Endometrial microvascular endothelial cells (primary cell): ENCODE data around the gene COG5. TPM values are rescaled to one million over a fixed set of nuclear protein-coding genes. Genes with fewer than 3 reads are reported as not detected.

Experiments
- in situ Hi-C: cut with HindIII; loops from 2 replicates; pipeline ENCODE4 v1.10.0; 2017; ENCODE audit warnings: low sequenced_read_pairs, low pct_unique_long_range_greater_than_20kb; ENCODE audit errors: inconsistent ontology term
- total RNA-seq: library from RNA; depleted of rRNA; stranded (reverse); fragments of >200 nt; gene quantifications from one replicate; pipeline ENCODE4 v1.2.3, GENCODE V29; 2015; ENCODE audit errors: inconsistent ontology term

The COG5 gene
- total RNA-seq, 1 donor from 2014 or later = 36.4 TPM

DNA sequence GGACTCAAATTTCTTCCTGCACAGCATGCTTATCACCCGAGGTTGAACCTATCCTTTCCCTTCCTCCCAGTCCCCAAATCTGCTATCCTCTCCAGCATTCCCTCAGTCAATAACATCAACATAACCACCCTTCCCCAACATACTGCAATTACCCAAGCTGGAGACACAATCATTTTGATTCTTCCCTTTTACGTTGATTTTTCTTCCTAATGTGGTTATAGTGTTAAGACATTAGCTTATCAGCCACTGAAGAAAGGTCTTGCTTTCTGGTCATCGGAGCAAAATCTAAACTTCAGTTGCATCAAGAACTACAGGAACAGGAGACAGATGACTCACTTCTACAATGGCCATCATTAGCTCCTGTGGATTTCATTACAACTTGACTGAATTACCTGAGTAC is 398.4 kb downstream of the COG5 start:
- in situ Hi-C loops = loop anchor here (25.0 kb wide), 1 partner anchor 378 kb away; no protein-coding TSS in a partner anchor

- in situ Hi-C loops = loop anchor here (25.0 kb wide), 1 partner anchor 377 kb away; no protein-coding TSS in a partner anchor
Measured at GRCh38 chr7:107164092-107164491, 399.6 kb downstream of the COG5 start.

GRCh38 chr7:107162475-107162874 is 401.2 kb downstream of the COG5 start:
- in situ Hi-C loops = loop anchor here (25.0 kb wide), 1 partner anchor 375 kb away; no protein-coding TSS in a partner anchor

GRCh38 chr7:107161415-107161814 is 402.3 kb downstream of the COG5 start:
- in situ Hi-C loops = loop anchor here (25.0 kb wide), 1 partner anchor 374 kb away; no protein-coding TSS in a partner anchor

DNA sequence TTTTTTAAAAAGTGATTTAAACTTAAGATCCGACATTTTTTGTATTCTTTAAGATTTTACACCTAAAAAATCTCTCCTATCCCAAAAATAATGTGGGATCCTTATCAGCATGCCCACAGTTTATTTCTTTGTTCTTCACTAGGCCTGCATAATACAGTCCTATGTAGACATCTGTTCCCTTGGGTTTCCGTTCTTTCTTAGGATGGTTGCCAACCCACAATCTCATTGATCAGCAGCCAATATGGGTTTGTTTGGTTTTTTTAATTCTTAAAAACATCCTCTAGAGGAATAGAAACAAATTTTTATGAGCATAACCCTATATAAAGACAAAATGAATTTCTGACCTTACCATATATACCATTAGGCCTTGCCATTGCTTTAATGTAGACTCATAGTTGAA is 403.3 kb downstream of the COG5 start:
- in situ Hi-C loops = loop anchor here (25.0 kb wide), 1 partner anchor 373 kb away; no protein-coding TSS in a partner anchor

DNA sequence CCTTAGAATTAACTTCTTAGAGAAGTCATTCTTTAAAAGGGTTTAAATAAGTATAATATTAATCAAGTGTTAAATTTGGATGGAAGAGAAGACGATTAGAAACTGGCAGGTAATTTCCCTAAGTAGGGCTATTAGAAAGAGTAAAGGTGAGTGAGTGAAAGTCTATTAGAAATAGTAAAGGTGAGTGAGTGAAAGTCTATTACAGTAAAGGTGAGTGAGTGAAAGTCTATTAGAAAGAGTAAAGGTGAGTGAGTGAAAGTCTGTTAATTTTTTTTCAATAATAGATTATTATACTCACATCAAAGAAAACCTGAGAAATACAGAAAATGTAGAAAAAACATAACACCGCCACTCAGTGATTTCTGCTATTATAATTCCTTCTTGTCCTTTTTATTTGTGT is 405.7 kb downstream of the COG5 start:
- in situ Hi-C loops = loop anchor here (25.0 kb wide), 1 partner anchor 371 kb away; no protein-coding TSS in a partner anchor

- in situ Hi-C loops = loop anchor here (25.0 kb wide), 1 partner anchor 370 kb away; no protein-coding TSS in a partner anchor
Measured at GRCh38 chr7:107157091-107157490, 406.6 kb downstream of the COG5 start.

DNA sequence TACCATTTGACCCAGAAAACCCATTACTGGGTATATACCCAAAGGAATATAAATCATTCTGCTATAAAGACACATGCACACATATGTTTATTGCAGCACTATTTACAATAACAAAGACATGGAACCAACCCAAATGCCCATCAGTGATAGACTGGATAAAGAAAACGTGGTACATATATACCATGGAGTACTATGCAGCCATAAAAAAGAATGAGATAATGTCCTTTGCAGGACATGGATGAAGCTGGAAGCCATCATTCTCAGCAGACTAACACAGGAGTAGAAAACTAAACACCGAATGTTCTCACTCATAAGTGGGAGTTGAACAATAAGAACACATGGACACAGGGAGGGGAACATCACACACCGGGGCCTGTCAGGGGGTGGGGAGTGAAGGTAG is 408.0 kb downstream of the COG5 start:
- in situ Hi-C loops = loop anchor here (25.0 kb wide), 1 partner anchor 368 kb away; no protein-coding TSS in a partner anchor

GRCh38 chr7:107154826-107155225 is 408.9 kb downstream of the COG5 start:
- in situ Hi-C loops = loop anchor here (5.0 to 25.0 kb wide), 2 partner anchors 208 to 368 kb away; no protein-coding TSS in a partner anchor

DNA sequence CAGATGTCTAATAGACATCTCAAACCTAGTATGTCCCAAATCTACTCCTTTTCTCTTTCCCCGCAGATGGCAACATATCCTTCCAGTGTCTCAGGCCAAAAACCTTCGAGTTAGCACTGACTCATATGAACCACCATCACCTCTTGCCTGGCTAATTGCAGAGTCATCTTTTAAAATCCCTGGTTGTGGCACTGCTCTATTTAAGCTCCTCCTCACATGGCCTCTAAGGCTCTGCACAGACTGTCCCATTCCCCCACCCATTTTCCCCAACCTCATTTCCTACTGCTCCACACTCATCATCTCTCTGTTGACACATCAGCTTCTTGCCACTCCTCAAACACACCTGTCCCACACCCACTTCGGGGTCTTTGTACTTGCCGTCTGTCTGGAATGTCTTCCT is 411.7 kb downstream of the COG5 start:
- in situ Hi-C loops = loop anchor here (5.0 to 25.0 kb wide), 2 partner anchors 205 to 365 kb away; no protein-coding TSS in a partner anchor

Other genes starting within 250 kb of the COG5 start
- not detected for gene GPR22, start 93.9 kb downstream of the COG5 start, total RNA-seq
- gene DUS4L, start 51 bp upstream of the COG5 start, total RNA-seq = 17.6 TPM
- gene BCAP29, start 16.3 kb upstream of the COG5 start, total RNA-seq = 311 TPM
- gene SLC26A4, start 96.9 kb upstream of the COG5 start, total RNA-seq = 0.09 TPM
- gene CBLL1, start 180.2 kb upstream of the COG5 start, total RNA-seq = 20.3 TPM
- gene SLC26A3, start 239.3 kb upstream of the COG5 start, total RNA-seq = not detected